Brain microvascular endothelial cell (primary cell): ENCODE measurements around the gene MESP1.

ENCODE experiments used
- DNase-seq: peaks from one replicate; pipeline ENCODE4 v3.0.0-alpha.2; 2020
- H3K27ac ChIP-seq: fragments of 250-450 bp; sonication (Bioruptor Pico); 2 replicates; pipeline ENCODE4 v1.5.1; 2020; ENCODE audit warnings: mild to moderate bottlenecking, moderate library complexity
- H3K27me3 ChIP-seq: fragments of 250-450 bp; sonication (Bioruptor Pico); replicated peaks from 2 replicates; pipeline ENCODE4 v1.5.1; 2020; ENCODE audit warnings: mild to moderate bottlenecking
- H3K36me3 ChIP-seq: fragments of 250-450 bp; sonication (Bioruptor Pico); replicated peaks from 2 replicates; pipeline ENCODE4 v1.5.1; 2020; ENCODE audit warnings: mild to moderate bottlenecking
- H3K4me3 ChIP-seq: 2 replicates; pipeline ENCODE4 v1.5.1; 2011; ENCODE audit warnings: low read depth, mild to moderate bottlenecking, control low read depth, low read length, moderate library complexity
- CTCF ChIP-seq: IDR thresholded peaks from 2 replicates; pipeline ENCODE4 v1.5.1; 2011; ENCODE audit warnings: low read depth, mild to moderate bottlenecking, moderate library complexity, low read length, control low read depth, inconsistent platforms; ENCODE audit errors: missing control alignments
- in situ Hi-C: cut with HindIII; loops from 2 replicates; pipeline ENCODE4 v1.10.0; 2017; ENCODE audit warnings: low sequenced_read_pairs, low pct_ligation_motif_present

MESP1 gene

GRCh38 chr15:89770041-89770440 is 19.0 kb upstream of the MESP1 start:
- no peaks in the 10 kb centered on the region for H3K36me3 ChIP-seq
- in situ Hi-C loops: no loop called here
- H3K27ac ChIP-seq: no peak overlapping the region
- TF ChIP-seq CTCF: no peak
- no peak overlapping the region for H3K4me3 ChIP-seq
- no peaks in the 10 kb centered on the region for H3K27me3 ChIP-seq
- DNase-seq: no peak

GRCh38 chr15:89769366-89769765 is 18.3 kb upstream of the MESP1 start:
- in situ Hi-C loops: no loop called here
- no peak for DNase-seq

GRCh38 chr15:89768071-89768500 is 17.0 kb upstream of the MESP1 start:
- Histone ChIP-seq H3K4me3 (no peak overlapping the region), H3K36me3 (no peaks in the 10 kb centered on the region), H3K27ac (no peak overlapping the region), H3K27me3 (no peaks in the 10 kb centered on the region)
- no peak for DNase-seq
- in situ Hi-C loops: no loop called here
- no peak for TF ChIP-seq CTCF

More at GRCh38 chr15:89769366-89769765, 18.3 kb upstream of the MESP1 start:
- H3K27me3 ChIP-seq: no peaks in the 10 kb centered on the region
- no peak overlapping the region for H3K27ac ChIP-seq
- no peak overlapping the region for H3K4me3 ChIP-seq
- TF ChIP-seq CTCF: no peak
- no peaks in the 10 kb centered on the region for H3K36me3 ChIP-seq

GRCh38 chr15:89767411-89767915 is 16.4 kb upstream of the MESP1 start:
- Histone ChIP-seq H3K4me3 (no peak overlapping the region), H3K27ac (no peak overlapping the region), H3K27me3 (no peaks in the 10 kb centered on the region), H3K36me3 (no peaks in the 10 kb centered on the region)
- in situ Hi-C loops: no loop called here
- no peak for TF ChIP-seq CTCF
- DNase-seq: no peak

GRCh38 chr15:89766357-89767311 is 15.6 kb upstream of the MESP1 start:
- in situ Hi-C loops: no loop called here
- no peak for TF ChIP-seq CTCF
- H3K36me3 ChIP-seq: no peaks in the 10 kb centered on the region
- H3K4me3 ChIP-seq: no peak overlapping the region
- H3K27ac ChIP-seq: no peak overlapping the region
- no peaks in the 10 kb centered on the region for H3K27me3 ChIP-seq
- no peak for DNase-seq
